Measurements from ENCODE around the gene UBE2I.

- TF ChIP-seq CTCF (IDR thresholded peaks at IDR 0.05; ENCODE audit: low read length) (no peak), EZH2 (IDR thresholded peaks at IDR 0.05; ENCODE audit: borderline replicate concordance, low read length) (no peak)
Observed at GRCh38 chr16:1277617-1278282, 31.7 kb upstream of the UBE2I start.

All from OCI-LY1 (cell line).